Measurements from ENCODE around the gene GALNT10. TPM values are rescaled to one million over a fixed set of nuclear protein-coding genes. Genes with fewer than 3 reads are reported as not detected.

GALNT10 gene
- total RNA-seq, 1 donor from 2014 or later: 57.6 TPM

DNA sequence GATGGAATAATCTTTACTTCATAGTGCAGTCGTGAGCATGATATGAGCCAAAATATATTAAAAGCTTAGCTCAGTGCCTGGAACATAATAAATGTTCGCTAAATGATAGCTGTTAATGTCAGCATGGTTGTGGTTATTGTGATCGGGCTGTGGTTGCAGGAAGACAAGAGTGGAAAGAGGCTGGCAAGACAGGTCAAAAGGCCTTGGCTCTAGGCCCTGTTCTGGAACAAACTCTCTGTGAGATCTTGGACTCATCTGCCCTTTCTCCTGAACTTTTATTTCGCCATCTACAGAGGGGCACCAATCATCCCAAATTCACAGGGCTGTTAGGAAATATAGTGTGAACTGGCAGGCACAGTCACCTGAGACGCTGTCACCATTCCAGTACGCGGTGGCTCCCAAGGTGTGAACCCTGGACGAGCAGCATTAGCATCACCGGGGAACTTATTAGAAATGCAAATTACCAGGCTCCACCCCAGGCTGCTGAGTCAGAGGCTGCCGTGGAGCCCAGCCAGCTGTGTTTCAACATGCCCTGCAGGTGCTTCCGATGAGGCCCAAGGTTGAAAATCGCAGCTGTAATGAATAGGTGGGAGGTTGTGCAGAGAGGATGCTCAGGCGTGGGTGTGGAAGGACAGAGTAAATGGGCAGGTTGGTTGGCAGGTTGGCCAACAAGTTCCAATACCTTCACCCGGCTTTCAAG is 205.0 kb downstream of the GALNT10 start:
- DNase-seq: no peak

DNA sequence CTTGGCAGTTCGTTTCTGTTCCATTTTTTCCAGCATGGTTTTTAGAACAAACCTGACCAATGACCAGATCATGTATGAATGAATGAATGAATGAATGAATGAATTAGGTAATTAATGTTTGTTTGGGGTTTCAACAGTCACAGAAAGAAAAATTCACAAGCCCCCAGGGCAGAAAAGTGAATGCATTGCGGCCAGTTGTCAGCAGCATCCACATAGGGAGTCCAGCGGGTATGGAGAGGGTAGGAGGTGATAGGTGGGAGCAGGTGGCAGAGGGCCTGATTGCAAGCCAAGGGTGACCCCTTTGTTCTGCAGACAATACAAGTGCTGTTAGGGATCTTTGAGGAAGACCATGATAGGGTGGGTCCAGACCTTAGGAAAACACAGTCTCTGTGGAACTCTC is 205.6 kb downstream of the GALNT10 start:
- DNase-seq (no peak), ATAC-seq (no peak)

More for the DNA sequence above, 205.0 kb downstream of the GALNT10 start:
- intact Hi-C loops (cut with DNase I): no loop called here
- no peak overlapping the region for H3K4me3 ChIP-seq
- peaks cover 8% of the 10 kb centered on the region for H3K4me1 ChIP-seq
- TF ChIP-seq, protein P1, sequence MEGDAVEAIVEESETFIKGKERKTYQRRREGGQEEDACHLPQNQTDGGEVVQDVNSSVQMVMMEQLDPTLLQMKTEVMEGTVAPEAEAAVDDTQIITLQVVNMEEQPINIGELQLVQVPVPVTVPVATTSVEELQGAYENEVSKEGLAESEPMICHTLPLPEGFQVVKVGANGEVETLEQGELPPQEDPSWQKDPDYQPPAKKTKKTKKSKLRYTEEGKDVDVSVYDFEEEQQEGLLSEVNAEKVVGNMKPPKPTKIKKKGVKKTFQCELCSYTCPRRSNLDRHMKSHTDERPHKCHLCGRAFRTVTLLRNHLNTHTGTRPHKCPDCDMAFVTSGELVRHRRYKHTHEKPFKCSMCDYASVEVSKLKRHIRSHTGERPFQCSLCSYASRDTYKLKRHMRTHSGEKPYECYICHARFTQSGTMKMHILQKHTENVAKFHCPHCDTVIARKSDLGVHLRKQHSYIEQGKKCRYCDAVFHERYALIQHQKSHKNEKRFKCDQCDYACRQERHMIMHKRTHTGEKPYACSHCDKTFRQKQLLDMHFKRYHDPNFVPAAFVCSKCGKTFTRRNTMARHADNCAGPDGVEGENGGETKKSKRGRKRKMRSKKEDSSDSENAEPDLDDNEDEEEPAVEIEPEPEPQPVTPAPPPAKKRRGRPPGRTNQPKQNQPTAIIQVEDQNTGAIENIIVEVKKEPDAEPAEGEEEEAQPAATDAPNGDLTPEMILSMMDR (IDR thresholded peaks at IDR 0.05): no peak
- peaks cover 30% of the 10 kb centered on the region for H3K36me3 ChIP-seq
- no peak overlapping the region for H3K27ac ChIP-seq
- no peaks in the 10 kb centered on the region for H3K9me3 ChIP-seq
- ATAC-seq: peak; percentile 15 to 24
- no peaks in the 10 kb centered on the region for H3K27me3 ChIP-seq (ENCODE audit: low read depth)

DNA sequence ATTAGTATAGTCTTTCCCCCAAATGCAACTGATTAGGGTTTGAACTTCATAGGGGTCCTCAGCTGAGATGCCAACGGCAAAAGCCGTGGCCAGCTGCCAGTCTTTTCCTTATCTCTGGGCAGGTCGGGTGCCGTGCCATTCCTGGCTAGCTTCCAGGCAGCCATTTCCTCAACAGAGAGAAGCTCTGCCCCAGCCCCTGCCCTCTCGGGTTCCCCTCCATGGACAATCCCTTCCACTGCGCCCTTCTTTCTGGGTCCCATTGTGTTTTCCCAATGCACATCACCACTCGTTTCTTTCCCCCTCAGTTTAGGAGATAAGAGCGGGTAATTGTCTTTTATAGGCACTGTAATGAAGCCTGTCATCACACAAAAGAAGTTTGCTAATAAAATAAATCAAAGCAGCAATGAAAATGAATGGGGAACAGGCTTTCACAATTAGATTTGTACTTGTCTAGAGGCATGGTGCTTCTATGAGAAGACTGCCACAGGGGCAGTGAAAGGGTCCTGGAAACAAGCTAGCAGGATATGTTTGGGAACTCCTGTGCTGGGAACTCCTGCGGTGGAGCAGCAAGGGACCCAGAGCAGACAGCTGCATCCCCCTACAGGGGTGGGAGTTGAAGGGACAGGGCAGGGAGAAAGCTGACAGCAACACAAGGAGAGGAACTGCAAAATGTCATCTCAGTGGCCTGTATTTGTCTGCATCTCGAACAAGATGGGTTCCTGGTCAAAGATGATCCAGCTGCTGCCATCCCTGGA is 207.3 kb downstream of the GALNT10 start:
- no peaks in the 10 kb centered on the region for H3K9me3 ChIP-seq
- no peak overlapping the region for H3K27ac ChIP-seq
- ATAC-seq: peak; percentile 22 to 50
- H3K4me1 ChIP-seq: peaks cover 8% of the 10 kb centered on the region
- TF ChIP-seq, protein P1 (IDR thresholded peaks at IDR 0.05): no peak
- H3K36me3 ChIP-seq: peaks cover 22% of the 10 kb centered on the region
- DNase-seq: peak; percentile 67
- H3K4me3 ChIP-seq: no peak overlapping the region
- intact Hi-C loops (cut with DNase I): no loop called here
- no peaks in the 10 kb centered on the region for H3K27me3 ChIP-seq (ENCODE audit: low read depth)

More for the DNA sequence above, 205.6 kb downstream of the GALNT10 start:
- TF ChIP-seq, protein P1 (IDR thresholded peaks at IDR 0.05): no peak
- Histone ChIP-seq H3K9me3 (no peaks in the 10 kb centered on the region), H3K27me3 (ENCODE audit: low read depth) (no peaks in the 10 kb centered on the region), H3K36me3 (peaks cover 24% of the 10 kb centered on the region), H3K4me3 (no peak overlapping the region), H3K27ac (no peak overlapping the region), H3K4me1 (peaks cover 8% of the 10 kb centered on the region)
- intact Hi-C loops (cut with DNase I): no loop called here

DNA sequence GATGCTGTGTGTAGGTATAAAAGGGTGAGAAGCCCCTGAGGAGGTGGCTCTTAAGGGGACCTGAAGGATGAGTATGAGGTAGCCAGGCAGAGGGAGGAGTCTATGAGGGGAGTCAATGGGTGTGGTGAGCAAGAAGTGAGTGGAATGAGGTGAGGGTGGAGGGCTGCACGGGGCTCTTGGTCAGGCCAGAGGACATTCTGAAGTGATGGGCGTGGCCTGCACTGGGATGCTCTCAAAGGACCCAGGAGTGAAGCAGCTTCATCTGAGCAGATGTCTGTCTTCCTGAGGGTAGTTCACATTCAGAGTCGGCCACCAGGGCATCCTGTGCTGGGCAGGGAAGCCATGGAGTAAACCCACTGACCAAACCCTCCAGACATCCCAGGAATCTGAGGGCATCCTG is 210.1 kb downstream of the GALNT10 start:
- H3K9me3 ChIP-seq: no peaks in the 10 kb centered on the region
- no peak overlapping the region for H3K4me3 ChIP-seq
- H3K27ac ChIP-seq: no peak overlapping the region
- H3K4me1 ChIP-seq: peaks cover 18% of the 10 kb centered on the region
- TF ChIP-seq, protein P1 (IDR thresholded peaks at IDR 0.05): no peak
- intact Hi-C loops (cut with DNase I): no loop called here
- H3K36me3 ChIP-seq: no peaks in the 10 kb centered on the region
- ATAC-seq (no peak), DNase-seq (no peak)
- H3K27me3 ChIP-seq (ENCODE audit: low read depth): no peaks in the 10 kb centered on the region

DNA sequence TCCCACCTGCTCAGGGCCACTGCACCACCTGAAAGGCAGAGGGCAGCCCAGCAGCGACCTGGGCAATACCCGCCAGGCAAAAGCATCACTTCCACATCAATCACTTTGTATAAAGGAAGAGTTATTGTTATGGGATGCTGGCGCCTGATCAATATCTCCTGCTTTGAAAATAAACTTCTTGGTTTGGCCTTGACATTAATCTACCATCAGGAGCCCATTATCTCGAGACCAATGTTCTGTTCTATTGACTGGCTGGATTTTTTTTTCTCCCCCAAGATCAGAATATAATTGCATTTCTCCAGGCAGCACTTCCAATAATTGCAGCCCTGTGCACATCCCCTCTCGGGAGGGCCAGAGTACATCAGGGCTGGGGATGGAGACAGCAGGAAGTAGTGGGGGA is 210.8 kb downstream of the GALNT10 start:
- Histone ChIP-seq H3K27me3 (ENCODE audit: low read depth) (no peaks in the 10 kb centered on the region), H3K4me1 (peaks cover 18% of the 10 kb centered on the region), H3K27ac (no peak overlapping the region), H3K4me3 (no peak overlapping the region), H3K36me3 (no peaks in the 10 kb centered on the region), H3K9me3 (no peaks in the 10 kb centered on the region)
- DNase-seq (no peak), ATAC-seq (no peak)
- TF ChIP-seq, protein P1 (IDR thresholded peaks at IDR 0.05): no peak
- intact Hi-C loops (cut with DNase I): no loop called here

Data from lower lobe of right lung (tissue), 2 donors.